OCI-LY3 (cell line): ENCODE measurements around the gene SNX10.

ENCODE experiments used
- EZH2phosphoT487 ChIP-seq: fragments of 200-600 bp; shearing (Covaris generic); IDR thresholded peaks from 2 replicates; pipeline ENCODE4 v1.6.1; 2018; ENCODE audit warnings: antibody characterized with exemption, mixed run types, low read depth
- TF ChIP-seq, protein P1 (sequence below): fragments of 200-600, 300-600 bp; sonication (generic); IDR thresholded peaks from 2 replicates; pipeline ENCODE4 v1.5.1; 2014; ENCODE audit warnings: antibody characterized with exemption, low read length, low read depth

DNA sequence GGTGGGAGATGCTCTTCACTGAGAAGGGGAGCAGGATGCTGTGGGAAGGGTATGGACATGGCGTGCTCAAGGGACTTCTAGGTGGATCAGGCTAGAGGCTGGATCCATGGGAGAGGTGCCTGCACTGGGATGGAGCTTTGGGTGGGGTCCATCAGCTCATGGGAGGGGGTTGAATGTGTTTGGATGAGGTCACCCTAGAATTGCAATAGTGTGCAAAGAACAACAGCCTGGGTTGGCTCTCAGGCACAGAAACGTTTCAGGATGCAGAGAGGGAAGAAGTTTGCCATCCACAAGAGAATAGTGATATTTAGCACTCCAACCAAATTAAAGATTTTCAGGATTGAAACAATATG lies 66.1 kb downstream of the SNX10 start:
- TF ChIP-seq, protein P1, sequence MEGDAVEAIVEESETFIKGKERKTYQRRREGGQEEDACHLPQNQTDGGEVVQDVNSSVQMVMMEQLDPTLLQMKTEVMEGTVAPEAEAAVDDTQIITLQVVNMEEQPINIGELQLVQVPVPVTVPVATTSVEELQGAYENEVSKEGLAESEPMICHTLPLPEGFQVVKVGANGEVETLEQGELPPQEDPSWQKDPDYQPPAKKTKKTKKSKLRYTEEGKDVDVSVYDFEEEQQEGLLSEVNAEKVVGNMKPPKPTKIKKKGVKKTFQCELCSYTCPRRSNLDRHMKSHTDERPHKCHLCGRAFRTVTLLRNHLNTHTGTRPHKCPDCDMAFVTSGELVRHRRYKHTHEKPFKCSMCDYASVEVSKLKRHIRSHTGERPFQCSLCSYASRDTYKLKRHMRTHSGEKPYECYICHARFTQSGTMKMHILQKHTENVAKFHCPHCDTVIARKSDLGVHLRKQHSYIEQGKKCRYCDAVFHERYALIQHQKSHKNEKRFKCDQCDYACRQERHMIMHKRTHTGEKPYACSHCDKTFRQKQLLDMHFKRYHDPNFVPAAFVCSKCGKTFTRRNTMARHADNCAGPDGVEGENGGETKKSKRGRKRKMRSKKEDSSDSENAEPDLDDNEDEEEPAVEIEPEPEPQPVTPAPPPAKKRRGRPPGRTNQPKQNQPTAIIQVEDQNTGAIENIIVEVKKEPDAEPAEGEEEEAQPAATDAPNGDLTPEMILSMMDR = no peak
- TF ChIP-seq EZH2phosphoT487 = no peak
